GM21723 (cell line): ENCODE results near the gene KANK2.
"Not testable (repeated sequence)": the region's sequence is repeated elsewhere in the genome, so short reads cannot be mapped to it uniquely, and the experiment has no call there.

ENCODE experiments used
- ATAC-seq: cut with Tn5 transposase; IDR thresholded peaks from one replicate; pipeline ENCODE4 v1.9.1; 2021; ENCODE audit warnings: mild to moderate bottlenecking, moderate library complexity; ENCODE audit not compliant: unreplicated experiment

Gene KANK2

GRCh38 chr19:11175920-11176319 lies 21.4 kb downstream of the KANK2 start:
- no peak for ATAC-seq

- no peak for ATAC-seq
These were observed 23.0 kb downstream of the KANK2 start for GRCh38 chr19:11174336-11174735.

- no peak for ATAC-seq
These were observed 23.7 kb downstream of the KANK2 start for GRCh38 chr19:11173516-11174155.

- ATAC-seq: no peak
These were observed 24.8 kb downstream of the KANK2 start for GRCh38 chr19:11172576-11172975.

GRCh38 chr19:11171144-11171543 lies 26.2 kb downstream of the KANK2 start:
- ATAC-seq: no peak

GRCh38 chr19:11169896-11170678 lies 27.3 kb downstream of the KANK2 start:
- ATAC-seq: no peak

GRCh38 chr19:11168568-11168967 lies 28.8 kb downstream of the KANK2 start:
- ATAC-seq: no peak

- ATAC-seq: no peak
These were observed 30.8 kb downstream of the KANK2 start for GRCh38 chr19:11166281-11167142.

GRCh38 chr19:11165486-11166030 lies 31.8 kb downstream of the KANK2 start:
- no peak for ATAC-seq

GRCh38 chr19:11164879-11165406 lies 32.4 kb downstream of the KANK2 start:
- ATAC-seq: no peak

GRCh38 chr19:11164296-11164695 lies 33.0 kb downstream of the KANK2 start:
- no peak for ATAC-seq

- not testable (repeated sequence) for ATAC-seq
These were observed 36.9 kb downstream of the KANK2 start for GRCh38 chr19:11160440-11160768.

- no peak for ATAC-seq
These were observed 37.5 kb downstream of the KANK2 start for GRCh38 chr19:11159598-11160439.

- ATAC-seq: peak; percentile 96
These were observed 41.8 kb downstream of the KANK2 start, which contains the start of gene SPC24 for GRCh38 chr19:11155373-11156120. SPC24 (minus strand) TSS chr19:11155782; CDS start chr19:11155776, 6 bp downstream.

GRCh38 chr19:11154683-11155047 lies 42.7 kb downstream of the KANK2 start:
- no peak for ATAC-seq

GRCh38 chr19:11152318-11153062 lies 44.9 kb downstream of the KANK2 start:
- ATAC-seq: no peak

GRCh38 chr19:11151181-11151580 lies 46.2 kb downstream of the KANK2 start:
- no peak for ATAC-seq

- ATAC-seq: no peak
These were observed 49.3 kb downstream of the KANK2 start for GRCh38 chr19:11148001-11148400.

GRCh38 chr19:11145536-11145924 lies 51.8 kb downstream of the KANK2 start:
- ATAC-seq: no peak
